NCI-H460 (cell line): ENCODE measurements around the gene ITCH. TPM values are rescaled to one million over a fixed set of nuclear protein-coding genes. Genes with fewer than 3 reads are reported as not detected.

Source experiments
- DNase-seq: peaks from one replicate; pipeline ENCODE4 v3.0.0-alpha.2; 2016; ENCODE audit warnings: low read depth; ENCODE audit errors: extremely low read depth
- total RNA-seq: library from RNA; depleted of rRNA; stranded (reverse); fragments of >200 nt; shearing (Covaris generic); gene quantifications from 2 replicates; pipeline ENCODE4 v1.2.3, GENCODE V29; 2014

Gene ITCH
- total RNA-seq, 1 experiment from 2014 or later, result 55.3 TPM

- no peak for DNase-seq
These were observed 163.4 kb downstream of the ITCH start for GRCh38 chr20:34526466-34526865.

DNA sequence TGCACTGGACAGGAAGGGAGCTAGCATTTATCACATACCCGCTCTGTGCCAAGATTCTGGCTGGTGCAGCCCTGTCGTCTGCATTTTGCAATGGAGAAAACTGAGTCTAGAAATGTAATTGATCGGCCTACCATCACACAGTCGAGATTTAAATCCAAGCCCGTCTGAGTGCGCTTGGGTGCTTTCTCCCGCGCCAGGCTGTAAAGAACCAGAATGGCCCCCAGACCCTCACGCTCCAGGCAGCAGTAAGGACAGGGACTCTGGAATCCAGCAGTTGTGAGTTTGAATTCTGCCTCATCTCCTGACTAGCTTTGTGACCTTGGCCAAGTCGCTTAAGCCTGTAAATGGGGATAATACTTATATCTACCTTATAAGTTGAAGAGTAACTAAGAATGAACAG is 163.9 kb downstream of the ITCH start:
- no peak for DNase-seq

DNA sequence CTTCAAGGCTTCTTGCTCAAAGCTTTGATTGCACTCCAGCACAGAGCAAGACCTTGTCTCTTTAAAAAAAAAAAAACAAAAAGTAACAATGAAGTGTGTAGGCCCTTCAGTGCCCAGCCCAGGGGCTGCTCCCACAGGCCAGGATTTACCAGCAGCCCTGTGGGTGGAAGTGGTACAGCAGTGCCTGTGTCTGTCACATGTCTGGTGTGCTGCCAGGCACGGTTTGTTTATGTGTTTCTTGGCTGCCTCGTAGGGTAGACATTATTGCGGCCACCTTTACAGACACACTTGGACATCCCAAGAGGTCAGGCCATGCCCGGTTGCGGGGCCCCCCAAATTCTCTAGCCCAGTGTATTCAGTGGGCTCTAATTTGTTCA is 165.8 kb downstream of the ITCH start:
- no peak for DNase-seq

DNA sequence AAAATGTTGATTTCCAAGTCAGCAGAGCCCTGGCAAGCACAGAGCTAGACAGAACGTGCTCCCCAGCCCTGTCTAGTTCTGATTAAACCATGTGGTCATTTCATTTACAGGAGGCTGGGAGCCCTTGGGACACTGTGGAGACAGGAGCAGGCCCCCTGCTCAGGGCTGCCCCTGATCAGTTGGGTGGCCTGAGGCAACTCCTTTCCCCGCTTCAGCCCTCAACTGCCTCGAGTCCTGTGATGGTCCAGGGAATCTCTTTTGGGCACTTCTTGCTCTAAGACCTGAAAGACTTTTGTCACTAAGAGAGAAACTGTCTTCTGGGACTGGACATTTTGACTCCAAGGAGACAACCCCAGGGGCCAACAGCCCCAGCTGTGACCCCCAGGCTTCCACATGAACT is 166.7 kb downstream of the ITCH start:
- DNase-seq, result no peak

GRCh38 chr20:34530342-34530741 is 167.3 kb downstream of the ITCH start:
- DNase-seq, result no peak

DNA sequence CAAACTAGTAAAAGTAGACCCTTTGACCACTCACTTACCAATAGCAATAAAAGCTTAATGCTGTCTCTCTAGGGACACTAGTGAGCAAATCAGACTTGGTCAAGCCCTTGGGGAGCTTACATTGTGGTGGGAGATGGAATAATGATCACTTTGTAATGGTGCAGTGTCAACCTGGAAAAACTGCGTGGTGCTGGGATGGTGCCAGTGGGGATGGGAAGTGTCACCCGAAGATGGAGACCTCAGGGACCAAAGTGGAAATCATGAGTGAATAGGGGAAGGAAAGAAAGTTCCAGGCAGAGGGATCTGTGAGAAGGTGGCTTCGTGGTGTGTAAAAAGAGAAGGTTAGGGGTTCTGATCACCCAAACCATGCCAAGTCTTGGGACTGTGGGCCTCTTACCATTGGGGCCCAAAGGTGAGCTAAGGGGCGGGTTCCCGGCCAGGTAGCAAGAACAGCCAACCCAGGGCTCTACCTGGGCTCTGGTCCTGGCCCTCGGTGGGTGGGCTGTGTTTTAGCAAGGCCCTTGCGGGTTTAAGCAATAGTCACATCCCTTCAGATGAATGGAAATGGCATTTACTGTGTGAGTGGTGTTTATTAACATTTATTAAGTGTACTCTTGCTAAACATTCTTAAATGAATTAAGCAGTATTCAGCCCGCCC is 168.7 kb downstream of the ITCH start:
- DNase-seq, result no peak

GRCh38 chr20:34532320-34532719 is 169.2 kb downstream of the ITCH start:
- DNase-seq, result no peak

DNA sequence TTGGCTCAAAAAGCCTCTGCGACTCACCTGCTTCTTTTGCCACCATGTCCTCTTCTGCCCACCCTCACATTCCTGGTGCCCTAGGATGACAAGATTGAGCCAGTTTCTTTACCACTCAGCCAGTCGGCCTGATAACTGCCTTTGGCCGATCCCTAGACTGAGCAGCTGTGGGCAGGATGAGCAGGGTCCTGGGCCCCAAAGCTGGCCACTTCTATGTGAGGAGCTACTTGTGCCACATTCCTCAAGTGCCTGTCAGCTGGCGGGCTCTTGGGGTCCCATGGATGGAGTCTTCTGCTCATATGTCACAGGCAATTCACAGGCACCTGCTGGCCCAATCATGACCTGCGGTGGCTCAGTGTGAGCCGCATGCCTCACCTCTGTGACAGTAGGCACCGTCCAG is 169.7 kb downstream of the ITCH start:
- no peak for DNase-seq

DNA sequence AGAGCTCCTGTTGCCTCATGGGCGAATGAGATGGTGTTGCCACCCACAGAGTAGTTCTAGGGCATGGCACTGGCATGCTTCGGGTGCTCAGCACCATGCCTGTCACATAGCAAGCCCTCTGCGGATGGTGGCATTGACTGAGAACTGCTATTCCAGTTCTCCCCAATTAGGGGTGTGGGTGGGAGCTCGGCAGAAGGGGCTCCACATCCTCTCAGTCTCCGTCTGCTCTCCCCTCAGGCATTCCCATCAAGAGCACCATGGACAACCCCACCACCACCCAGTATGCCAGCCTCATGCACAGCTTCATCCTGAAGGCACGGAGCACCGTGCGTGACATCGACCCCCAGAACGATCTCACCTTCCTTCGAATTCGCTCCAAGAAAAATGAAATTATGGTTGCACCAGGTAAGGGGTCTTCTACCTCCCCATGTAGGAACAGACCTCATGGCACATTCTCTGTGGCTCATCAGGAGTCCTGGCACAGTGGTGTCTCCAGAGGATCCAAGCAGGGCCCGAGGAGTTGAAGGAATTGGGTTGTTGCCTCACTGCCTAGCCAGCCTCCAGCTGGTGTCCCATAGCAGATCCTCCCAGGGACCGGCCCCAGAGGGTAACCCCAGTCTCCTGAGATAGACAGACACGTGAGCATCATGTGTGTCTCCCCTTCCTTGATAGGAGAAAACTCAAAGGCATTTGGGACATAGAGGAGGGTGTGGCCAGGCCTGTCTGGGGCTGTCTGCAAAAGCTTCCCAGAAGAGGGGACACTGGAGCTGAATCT is 171.5 kb downstream of the ITCH start:
- no peak for DNase-seq

DNA sequence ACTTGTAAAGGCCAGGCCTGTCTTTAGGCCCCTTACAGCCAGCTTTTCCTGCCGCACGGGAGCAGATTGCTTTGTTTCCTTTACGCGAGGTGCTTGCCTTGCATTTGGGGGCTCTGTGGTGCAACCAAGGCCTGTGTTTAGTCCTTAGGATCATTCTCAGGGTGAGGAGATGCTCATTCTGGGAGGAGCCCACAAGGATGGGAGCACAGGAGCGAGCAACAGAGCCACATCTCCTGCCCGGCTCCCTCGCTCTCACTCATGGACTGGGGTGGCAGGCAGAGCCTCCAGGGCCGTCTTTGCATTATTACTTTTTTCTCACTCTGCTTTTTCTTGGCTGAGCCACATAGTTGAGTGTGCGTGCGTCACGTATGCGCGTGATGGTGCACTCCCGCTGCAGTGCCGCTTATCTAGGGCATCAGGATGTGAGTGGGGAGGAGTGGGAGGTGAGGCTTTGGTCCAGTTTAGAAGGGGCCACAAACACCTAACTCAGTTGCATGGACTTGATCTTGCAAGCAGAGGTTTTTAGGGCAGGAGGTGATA is 172.3 kb downstream of the ITCH start:
- DNase-seq, result no peak

DNA sequence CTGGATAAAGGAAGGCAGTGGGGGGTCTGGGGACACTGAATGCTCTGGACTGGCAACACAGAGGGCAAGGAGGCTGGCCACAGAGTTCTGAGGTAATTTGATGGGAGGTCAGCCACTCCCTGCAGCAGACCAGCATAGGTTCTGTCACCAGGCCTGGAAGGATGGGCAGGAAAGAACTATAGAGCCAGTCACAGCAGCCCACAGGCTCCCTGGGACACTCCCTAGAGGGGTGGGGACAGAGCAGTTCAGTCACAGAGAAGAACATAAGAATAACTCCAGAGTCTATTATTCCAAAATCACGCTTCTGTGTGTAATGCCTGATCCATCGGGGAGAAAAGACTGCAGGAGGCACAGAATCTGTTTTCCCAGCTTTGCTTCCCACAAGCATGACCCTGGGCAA is 172.8 kb downstream of the ITCH start:
- no peak for DNase-seq

DNA sequence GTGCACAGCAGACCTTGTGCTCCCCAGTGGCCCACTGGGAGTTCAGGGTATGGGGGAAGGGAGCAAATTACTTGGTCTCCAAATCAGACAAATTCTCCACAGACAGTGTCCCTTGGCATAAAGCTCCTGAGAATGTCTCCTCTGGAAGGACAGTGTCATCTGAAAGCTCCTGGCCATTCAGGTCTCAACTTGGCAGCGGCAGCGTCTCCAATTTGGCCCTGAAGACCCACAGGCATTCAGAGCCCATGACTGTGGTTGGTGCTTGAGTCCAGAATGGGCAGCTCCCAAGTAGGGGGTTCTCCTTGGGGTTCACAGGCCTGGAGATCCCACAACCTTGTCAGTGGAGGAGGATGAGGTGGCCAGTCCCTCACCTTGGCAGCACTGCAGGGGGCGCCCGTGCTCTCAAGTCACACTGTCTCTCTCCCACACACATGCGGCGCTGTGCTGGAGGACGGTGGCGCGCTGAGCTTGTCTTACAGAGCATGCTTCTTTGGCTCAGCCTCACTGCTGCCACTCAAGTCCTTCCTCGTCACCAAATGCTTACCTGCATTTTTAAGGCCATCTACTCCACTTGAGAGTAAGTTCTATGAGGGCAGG is 173.8 kb downstream of the ITCH start:
- no peak for DNase-seq

GRCh38 chr20:34537651-34538050 is 174.6 kb downstream of the ITCH start:
- no peak for DNase-seq

DNA sequence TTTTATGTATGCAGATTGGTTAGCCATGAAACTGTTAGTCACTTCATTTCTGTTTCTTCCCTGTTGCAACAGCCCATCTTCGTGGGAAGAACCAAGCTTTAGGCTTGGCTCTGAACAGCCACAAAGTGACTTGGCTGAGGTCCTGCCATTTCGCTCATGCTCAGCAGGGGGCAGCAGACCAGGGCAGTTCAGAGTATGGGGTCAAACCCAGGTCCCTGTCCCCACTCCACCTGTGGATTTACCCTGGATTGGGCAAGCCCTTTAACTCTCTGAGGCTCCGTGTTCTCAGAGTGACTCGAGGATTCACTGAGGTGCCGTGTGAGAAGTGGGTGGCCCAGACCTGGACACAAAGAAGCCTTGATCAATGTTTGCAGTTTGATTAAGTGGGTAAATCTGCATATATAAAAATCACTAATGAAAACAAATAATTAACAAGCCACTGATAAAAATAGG is 175.6 kb downstream of the ITCH start:
- peak; percentile 43 for DNase-seq

- DNase-seq, result no peak
These were observed 176.7 kb downstream of the ITCH start for GRCh38 chr20:34539756-34540155.

- no peak for DNase-seq
These were observed 177.7 kb downstream of the ITCH start for GRCh38 chr20:34540596-34541263.

GRCh38 chr20:34541264-34541901 is 178.3 kb downstream of the ITCH start:
- no peak for DNase-seq

DNA sequence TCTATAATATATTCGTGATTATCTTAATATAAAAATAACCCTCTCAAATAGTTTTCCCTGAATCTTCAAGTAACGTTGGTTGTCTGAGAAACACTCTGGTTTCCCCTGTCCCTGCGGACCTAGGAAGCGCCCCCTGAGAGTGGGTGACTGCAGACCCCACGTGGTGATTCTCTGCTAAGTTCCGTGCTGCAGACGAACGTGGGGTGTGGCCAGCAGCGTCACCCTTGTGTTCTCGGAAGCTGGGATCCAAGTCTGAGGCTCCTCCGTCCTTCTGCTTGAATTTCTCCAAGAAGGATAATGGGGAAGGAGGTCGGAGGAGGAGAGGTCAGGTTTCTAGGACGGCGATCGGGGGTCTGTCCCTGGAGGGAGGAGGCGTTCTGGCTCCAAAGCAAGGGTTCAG is 178.8 kb downstream of the ITCH start:
- no peak for DNase-seq

DNA sequence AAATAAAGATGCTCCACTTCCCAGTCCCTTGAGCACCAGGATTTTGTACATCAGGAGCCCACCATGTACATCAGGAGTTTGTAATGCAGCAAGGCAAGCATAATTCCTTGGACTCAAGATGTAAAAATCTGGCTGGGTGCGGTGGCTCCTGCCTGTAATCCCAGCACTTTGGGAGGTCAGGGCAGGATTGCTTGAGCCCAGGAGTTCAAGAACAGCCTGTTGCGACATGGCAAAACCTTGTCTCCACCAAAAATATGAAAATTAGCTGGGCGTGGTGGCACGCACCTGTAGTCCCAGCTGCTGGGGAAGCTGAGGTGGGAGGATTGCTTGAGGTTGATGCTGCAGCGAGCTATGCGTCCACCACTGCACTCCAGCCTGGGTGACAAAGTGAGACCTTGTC is 179.4 kb downstream of the ITCH start:
- no peak for DNase-seq

DNA sequence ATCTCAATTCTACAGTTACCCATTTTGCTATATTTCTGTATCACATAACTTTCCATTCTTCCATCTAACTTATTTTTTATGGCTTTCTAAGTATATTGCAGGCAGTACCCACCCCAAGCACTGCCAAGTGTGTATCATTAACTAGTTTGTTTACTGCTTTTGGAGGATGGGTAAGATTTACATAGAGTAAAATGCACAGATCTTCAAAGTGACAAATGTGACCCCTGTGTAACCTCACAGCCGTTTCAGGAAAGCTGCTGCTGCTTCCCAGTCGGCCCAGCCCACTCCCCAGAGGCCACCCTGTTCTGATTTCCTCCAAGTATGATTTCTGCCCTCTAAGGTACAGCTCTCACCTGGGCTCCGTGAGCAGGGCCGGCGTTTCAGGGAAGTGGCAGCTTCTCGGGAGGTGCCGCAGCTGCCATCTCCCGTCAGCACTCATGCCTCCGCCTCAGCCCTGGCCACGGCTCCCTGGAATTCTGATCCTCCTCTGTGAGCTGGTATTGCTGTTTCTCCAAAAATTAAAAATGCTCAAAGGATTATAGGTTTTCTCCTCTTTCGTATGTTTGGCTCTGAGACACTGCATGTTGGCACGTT is 180.5 kb downstream of the ITCH start:
- DNase-seq, result no peak
